GM18519 (cell line): ENCODE results near the gene HIF1A.

Experiments used
- ATAC-seq: cut with Tn5 transposase; IDR thresholded peaks from one replicate; pipeline ENCODE4 v1.9.1; 2021; ENCODE audit warnings: mild to moderate bottlenecking, moderate library complexity; ENCODE audit not compliant: unreplicated experiment, low FRiP score

Gene HIF1A

DNA sequence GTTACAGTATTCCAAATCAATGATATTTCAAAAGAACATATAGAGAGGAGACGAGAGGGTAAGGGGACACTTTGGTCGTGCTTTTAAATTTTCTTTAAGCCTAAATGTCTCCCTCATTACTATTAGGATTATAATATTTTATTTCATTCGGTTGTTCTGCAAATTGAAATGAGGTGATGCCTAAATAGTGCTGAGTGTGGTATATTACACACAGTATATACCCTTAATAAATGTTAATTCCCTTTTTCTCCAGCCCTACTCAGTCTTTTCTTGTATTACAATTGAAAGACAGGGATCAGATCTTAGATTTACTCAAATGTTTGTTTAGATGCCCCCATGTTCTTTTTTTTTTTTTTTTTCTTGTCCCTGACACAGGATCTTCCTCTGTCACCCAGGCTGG is 74.6 kb downstream of the HIF1A start:
- ATAC-seq: no peak

DNA sequence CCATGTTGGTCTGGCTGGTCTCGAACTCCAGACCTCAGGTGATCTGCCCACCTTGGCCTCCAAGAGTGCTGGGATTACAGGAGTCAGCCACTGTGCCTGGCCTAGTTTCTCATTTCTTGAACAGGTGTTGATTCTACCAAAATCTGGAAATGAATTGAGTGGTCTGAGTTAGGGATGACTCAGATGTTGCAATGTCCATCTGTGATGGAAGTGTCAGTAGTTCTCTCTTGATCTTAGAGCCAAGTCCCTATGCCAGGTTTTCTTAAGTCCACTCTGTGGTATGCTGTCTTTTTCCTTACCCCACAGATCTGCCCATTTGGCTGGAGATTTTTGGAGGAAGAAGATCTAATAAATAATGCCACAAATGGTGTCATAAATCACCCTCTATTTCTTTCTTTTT is 79.5 kb downstream of the HIF1A start:
- ATAC-seq: no peak

DNA sequence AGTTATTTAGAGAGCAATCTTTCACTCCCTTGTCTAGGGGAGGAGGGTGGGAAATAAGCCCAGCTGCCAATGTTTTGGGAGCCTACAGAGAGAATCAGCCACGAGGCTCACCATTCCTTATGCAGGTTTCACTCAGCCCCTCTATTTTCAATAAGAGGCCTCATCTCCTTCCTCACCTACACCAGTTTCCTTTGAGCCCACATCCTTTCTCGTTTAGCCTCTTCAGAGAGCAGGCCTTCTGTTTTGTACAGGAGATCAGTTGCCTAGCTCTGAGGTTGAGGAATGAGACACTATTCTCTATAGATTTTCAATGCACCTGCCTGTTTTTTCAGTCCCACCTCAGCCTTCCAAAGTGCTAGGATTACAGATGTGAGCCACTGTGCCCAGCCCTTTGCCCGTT is 84.8 kb downstream of the HIF1A start:
- ATAC-seq: no peak

DNA sequence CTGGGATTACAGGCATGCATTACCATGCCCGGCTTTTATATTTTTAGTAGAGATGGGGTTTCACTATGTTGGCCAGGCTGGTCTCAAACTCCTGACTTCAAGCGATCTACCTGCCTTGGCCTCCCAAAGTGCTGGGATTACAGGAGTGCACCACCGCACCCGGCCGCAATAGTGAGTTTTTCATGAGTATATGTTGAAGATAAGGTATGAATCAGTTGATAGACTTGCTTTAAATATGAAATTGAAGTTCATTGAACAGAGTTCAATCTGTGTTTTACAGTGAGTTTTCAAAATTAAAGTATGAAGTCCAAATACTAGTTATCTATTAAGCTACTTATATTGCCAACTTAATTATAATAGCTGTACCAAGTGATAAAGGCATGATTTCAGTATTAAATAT is 102.0 kb downstream of the HIF1A start:
- no peak for ATAC-seq
